ENCODE data around the gene ZNF784.

Gene ZNF784

DNA sequence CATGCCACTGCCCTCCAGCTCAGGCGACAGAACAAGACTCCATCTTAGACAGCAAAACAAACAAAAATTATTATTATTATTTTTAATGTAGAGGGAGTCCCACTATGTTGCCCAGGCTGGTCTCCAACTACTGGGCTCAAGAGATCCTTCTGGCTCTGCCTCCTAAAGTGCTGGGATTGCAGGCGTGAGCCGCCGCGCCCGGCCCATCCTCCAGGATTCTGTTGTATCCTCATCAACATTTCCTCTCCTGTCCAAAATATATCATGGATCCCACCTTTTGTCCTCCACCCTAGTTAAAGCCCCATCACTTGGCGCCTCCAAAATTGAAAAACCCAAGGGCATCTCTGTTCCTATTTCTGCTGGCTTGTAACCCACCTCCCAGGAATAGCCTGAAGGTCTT is 1.2 kb downstream of the ZNF784 start:
- TF ChIP-seq, protein P1, sequence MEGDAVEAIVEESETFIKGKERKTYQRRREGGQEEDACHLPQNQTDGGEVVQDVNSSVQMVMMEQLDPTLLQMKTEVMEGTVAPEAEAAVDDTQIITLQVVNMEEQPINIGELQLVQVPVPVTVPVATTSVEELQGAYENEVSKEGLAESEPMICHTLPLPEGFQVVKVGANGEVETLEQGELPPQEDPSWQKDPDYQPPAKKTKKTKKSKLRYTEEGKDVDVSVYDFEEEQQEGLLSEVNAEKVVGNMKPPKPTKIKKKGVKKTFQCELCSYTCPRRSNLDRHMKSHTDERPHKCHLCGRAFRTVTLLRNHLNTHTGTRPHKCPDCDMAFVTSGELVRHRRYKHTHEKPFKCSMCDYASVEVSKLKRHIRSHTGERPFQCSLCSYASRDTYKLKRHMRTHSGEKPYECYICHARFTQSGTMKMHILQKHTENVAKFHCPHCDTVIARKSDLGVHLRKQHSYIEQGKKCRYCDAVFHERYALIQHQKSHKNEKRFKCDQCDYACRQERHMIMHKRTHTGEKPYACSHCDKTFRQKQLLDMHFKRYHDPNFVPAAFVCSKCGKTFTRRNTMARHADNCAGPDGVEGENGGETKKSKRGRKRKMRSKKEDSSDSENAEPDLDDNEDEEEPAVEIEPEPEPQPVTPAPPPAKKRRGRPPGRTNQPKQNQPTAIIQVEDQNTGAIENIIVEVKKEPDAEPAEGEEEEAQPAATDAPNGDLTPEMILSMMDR (IDR thresholded peaks at IDR 0.05; ENCODE audit: low read length): no peak
- TF ChIP-seq EZH2 (IDR thresholded peaks at IDR 0.05; ENCODE audit: borderline replicate concordance, low read length): no peak
- Histone ChIP-seq H4K20me1 (ENCODE audit: insufficient read depth, low read length) (no peaks in the 10 kb centered on the region), H3K9me2 (ENCODE audit: low read depth, low read length) (no peaks in the 10 kb centered on the region), H3K9ac (ENCODE audit: low read length) (no peak overlapping the region), H3K4me2 (ENCODE audit: low read length) (no peak overlapping the region), H2AFZ (ENCODE audit: low read length) (no peak overlapping the region), H3K4me1 (ENCODE audit: insufficient read depth, low read length, severe bottlenecking) (peaks cover 12% of the 10 kb centered on the region), H3F3A (ENCODE audit: insufficient read depth, low read length) (no peaks in the 10 kb centered on the region), H3K36me3 (ENCODE audit: insufficient read depth, low read length) (no peaks in the 10 kb centered on the region), H3K4me3 (ENCODE audit: low read depth, low read length, poor library complexity, severe bottlenecking) (no peak overlapping the region), H3K27me3 (ENCODE audit: insufficient read depth, low read length) (no peaks in the 10 kb centered on the region), H3K79me2 (ENCODE audit: insufficient read depth, low read length) (no peaks in the 10 kb centered on the region), H3K27ac (ENCODE audit: low read depth, low read length, poor library complexity, severe bottlenecking) (no peak overlapping the region), H3K9me3 (ENCODE audit: low read length) (no peaks in the 10 kb centered on the region)

- Histone ChIP-seq H3K9ac (ENCODE audit: low read length) (no peak overlapping the region), H3K36me3 (ENCODE audit: insufficient read depth, low read length) (peaks cover 3% of the 10 kb centered on the region), H3F3A (ENCODE audit: insufficient read depth, low read length) (no peaks in the 10 kb centered on the region), H4K20me1 (ENCODE audit: insufficient read depth, low read length) (no peaks in the 10 kb centered on the region), H3K4me2 (ENCODE audit: low read length) (no peak overlapping the region), H2AFZ (ENCODE audit: low read length) (no peak overlapping the region), H3K27me3 (ENCODE audit: insufficient read depth, low read length) (no peaks in the 10 kb centered on the region), H3K79me2 (ENCODE audit: insufficient read depth, low read length) (no peaks in the 10 kb centered on the region), H3K4me3 (ENCODE audit: low read depth, low read length, poor library complexity, severe bottlenecking) (no peak overlapping the region), H3K27ac (ENCODE audit: low read depth, low read length, poor library complexity, severe bottlenecking) (no peak overlapping the region), H3K4me1 (ENCODE audit: insufficient read depth, low read length, severe bottlenecking) (peaks cover 12% of the 10 kb centered on the region), H3K9me2 (ENCODE audit: low read depth, low read length) (no peaks in the 10 kb centered on the region), H3K9me3 (ENCODE audit: low read length) (no peaks in the 10 kb centered on the region)
- no peak for TF ChIP-seq EZH2 (IDR thresholded peaks at IDR 0.05; ENCODE audit: borderline replicate concordance, low read length)
- TF ChIP-seq, protein P1 (IDR thresholded peaks at IDR 0.05; ENCODE audit: low read length): no peak
Observed at GRCh38 chr19:55622242-55622969, 2.0 kb downstream of the ZNF784 start.

DNA sequence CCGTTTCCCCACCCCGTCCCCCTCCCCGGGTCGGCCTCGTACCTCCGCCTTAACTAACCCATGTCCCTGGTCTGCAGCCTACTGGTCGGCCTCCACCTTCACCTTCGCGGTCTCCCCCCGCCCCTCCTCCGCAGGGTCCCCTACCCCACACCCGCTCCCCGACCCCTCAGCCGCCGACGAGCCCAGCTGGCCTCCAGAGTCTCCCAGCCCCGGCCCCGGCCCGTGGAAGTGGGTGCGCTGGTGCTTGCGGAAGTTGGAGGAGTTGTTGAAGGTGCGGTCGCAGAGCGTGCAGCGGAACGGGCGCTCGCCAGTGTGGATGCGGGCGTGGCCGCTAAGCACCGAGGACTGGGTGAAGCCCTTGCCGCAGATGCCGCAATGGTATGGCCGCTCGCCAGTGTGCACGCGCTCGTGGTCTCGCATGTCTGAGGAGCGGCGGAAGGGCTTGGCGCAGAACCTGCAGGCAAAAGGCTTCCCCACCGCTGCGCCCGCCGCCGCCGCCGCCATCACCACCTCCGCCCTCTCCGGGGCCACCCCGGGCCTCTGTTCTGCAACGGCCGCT is 2.6 kb downstream of the ZNF784 start:
- Histone ChIP-seq H3K9me2 (ENCODE audit: low read depth, low read length) (no peaks in the 10 kb centered on the region), H3K4me1 (ENCODE audit: insufficient read depth, low read length, severe bottlenecking) (peaks cover 12% of the 10 kb centered on the region), H3K4me3 (ENCODE audit: low read depth, low read length, poor library complexity, severe bottlenecking) (no peak overlapping the region), H3K36me3 (ENCODE audit: insufficient read depth, low read length) (peaks cover 7% of the 10 kb centered on the region), H3K4me2 (ENCODE audit: low read length) (no peak overlapping the region), H4K20me1 (ENCODE audit: insufficient read depth, low read length) (no peaks in the 10 kb centered on the region), H3K9me3 (ENCODE audit: low read length) (no peaks in the 10 kb centered on the region), H3K9ac (ENCODE audit: low read length) (no peak overlapping the region), H3F3A (ENCODE audit: insufficient read depth, low read length) (no peaks in the 10 kb centered on the region), H3K27ac (ENCODE audit: low read depth, low read length, poor library complexity, severe bottlenecking) (no peak overlapping the region), H3K27me3 (ENCODE audit: insufficient read depth, low read length) (no peaks in the 10 kb centered on the region), H2AFZ (ENCODE audit: low read length) (no peak overlapping the region), H3K79me2 (ENCODE audit: insufficient read depth, low read length) (no peaks in the 10 kb centered on the region)
- TF ChIP-seq EZH2 (IDR thresholded peaks at IDR 0.05; ENCODE audit: borderline replicate concordance, low read length): no peak
- TF ChIP-seq, protein P1 (IDR thresholded peaks at IDR 0.05; ENCODE audit: low read length): no peak
